ENCODE measurements around the gene BAIAP3. TPM values are rescaled to one million over a fixed set of nuclear protein-coding genes. Genes with fewer than 3 reads are reported as not detected.

BAIAP3 gene
- total and polyA plus RNA-seq, 2 donors (not counting 3 experiments of a cell fraction or from before 2014, with no cell fraction given) = 0.36 to 0.66 TPM

- ChIA-PET POLR2A (no interaction called here), CTCF (interaction anchor here (1.2 to 1.9 kb wide), 3 partner anchors 10 to 48 kb away, joined by 3 to 5 read pairs (median 4); no protein-coding TSS in a partner anchor)
- Histone ChIP-seq H3K4me2 (ENCODE audit: insufficient read depth, low read length) (no peak overlapping the region), H3K9me3 (replicated peaks; ENCODE audit: control insufficient read depth, insufficient read depth, low read length) (no peaks in the 10 kb centered on the region), H3K4me3 (replicated peaks in 1 of 3; ENCODE audit: insufficient read depth in 1 of 3, low read depth in 1 of 3, low read length in 3 of 3) (no peak overlapping the region), H3K4me1 (ENCODE audit: control insufficient read depth, extremely low read depth, insufficient read depth, low read length) (peaks cover 8% of the 10 kb centered on the region), H3K27ac (ENCODE audit: insufficient read depth, low read depth, low read length) (no peak overlapping the region), H2AFZ (ENCODE audit: low read depth, low read length) (no peak overlapping the region), H3K9ac (replicated peaks; ENCODE audit: extremely low read depth, insufficient read depth, low read length) (no peak overlapping the region), H3K36me3 (ENCODE audit: control insufficient read depth in 2 of 2, extremely low read depth in 1 of 2, insufficient read depth in 2 of 2, low read length in 2 of 2) (peaks cover 20 to 64% of the 10 kb centered on the region in 2 experiments), H3K79me2 (ENCODE audit: control insufficient read depth, insufficient read depth, low read length) (peaks cover 68% of the 10 kb centered on the region), H3K9me1 (replicated peaks; ENCODE audit: control insufficient read depth, extremely low read depth, insufficient read depth, low read length) (no peaks in the 10 kb centered on the region), H3K27me3 (ENCODE audit: control insufficient read depth in 2 of 2, insufficient read depth in 2 of 2, low read length in 2 of 2) (no peaks in the 10 kb centered on the region), H4K20me1 (replicated peaks; ENCODE audit: control insufficient read depth, extremely low read depth, insufficient read depth, low read length) (no peaks in the 10 kb centered on the region)
- no TSS peak for BruUV-seq (replicated peaks)
- dilution Hi-C loops (cut with MboI; ENCODE audit: extremely low pct_ligation_motif_present, low sequenced_read_pairs) = no loop called here
- FAIRE-seq (no peak), DNase-seq (ENCODE audit: low read depth, low spot score) (no peak)
- TF ChIP-seq CTCF (IDR thresholded peaks at IDR 0.05; ENCODE audit: extremely low read depth in 1 of 2, insufficient read depth in 1 of 2, low read depth in 1 of 2, low read length in 2 of 2) (no peak), POLR2A (IDR thresholded peaks at IDR 0.05; ENCODE audit: low read depth, low read length) (no peak), EZH2 (IDR thresholded peaks at IDR 0.05; ENCODE audit: borderline replicate concordance, low read depth, low read length, severe bottlenecking) (no peak), POLR2AphosphoS5 (IDR thresholded peaks at IDR 0.05; ENCODE audit: insufficient read depth, low read depth, low read length) (no peak), JUN (IDR thresholded peaks at IDR 0.05; ENCODE audit: borderline replicate concordance, insufficient read depth, insufficient read length, low read depth) (no peak), FOS (IDR thresholded peaks at IDR 0.05; ENCODE audit: borderline replicate concordance, insufficient read depth, low read length) (no peak), MYC (IDR thresholded peaks at IDR 0.05; ENCODE audit: low read depth, low read length) (no peak), GATA2 (IDR thresholded peaks at IDR 0.05; ENCODE audit: insufficient read depth, insufficient read length, low read depth, low read length) (no peak), MAX (IDR thresholded peaks at IDR 0.05; ENCODE audit: insufficient read depth, insufficient read length) (no peak)
- intact Hi-C loops (cut with micrococcal nuclease) = no loop called here
Measured at GRCh38 chr16:1316033-1316405, 17.4 kb upstream of the BAIAP3 start.
